Left cardiac atrium (tissue), 4 donors: ENCODE results near the gene YY2. TPM values are rescaled to one million over a fixed set of nuclear protein-coding genes. Genes with fewer than 3 reads are reported as not detected.
"Not testable (repeated sequence)": the region's sequence is repeated elsewhere in the genome, so short reads cannot be mapped to it uniquely, and the experiment has no call there.

Experiments used
- ATAC-seq, 2 donors: fragments of 200-7000 bp; cut with Tn5 transposase; one replicate each; pipeline ENCODE4 v1.9.1; 2020; ENCODE audit warnings: mild to moderate bottlenecking in 2 of 2, moderate library complexity in 2 of 2
- DNase-seq: peaks from one replicate; pipeline ENCODE4 v3.0.0-alpha.2; 2020
- intact Hi-C, 2 donors: fragments of 100-400 bp; cut with DNase I; formaldehyde crosslinking; loops; one replicate each; pipeline versions ENCODE4 v1.14.1 to v1.15.1; 2022 to 2023
- total RNA-seq, 2 donors: library from RNA; stranded (reverse); fragmentation: NEBNext Ultra II Directional; extraction: Animal tissue kit (Norgen Biotek cat#: 25700); gene quantifications; one replicate each; pipeline ENCODE4 v1.2.1, GENCODE V29; 2021
- donor health status: DM: no; HTN: yes; CAD: no.
- donor health status: DM: no; HTN: yes; CAD: no; lungs with severe emphysema.
- donor health status: DM: yes; HTN: yes; CAD: no.
- donor health status: Dilated cardiomyopathy.

The YY2 gene
- total RNA-seq, 2 donors from 2014 or later: 0.35 to 0.79 TPM

DNA sequence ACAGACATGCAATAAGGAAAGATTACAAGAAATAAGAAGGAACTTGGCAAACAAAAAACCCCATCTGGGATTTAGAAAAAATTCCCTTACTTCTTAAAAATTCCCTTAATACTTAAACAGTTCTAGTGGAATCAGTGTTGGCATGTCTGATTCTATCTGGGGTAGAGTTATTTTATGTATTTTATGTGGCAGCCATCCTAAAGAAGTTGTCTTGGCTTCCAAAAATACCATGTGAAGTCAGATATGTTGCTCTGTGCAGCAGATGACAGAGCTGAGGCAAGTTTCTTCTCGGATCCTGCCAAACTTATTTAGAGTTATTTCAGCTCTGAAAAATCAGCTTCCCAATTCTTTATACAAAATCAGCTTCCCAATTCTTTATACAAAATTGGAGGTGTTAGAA is 14.7 kb downstream of the YY2 start:
- intact Hi-C loops: no loop called here
- ATAC-seq (no peak), DNase-seq (no peak)

DNA sequence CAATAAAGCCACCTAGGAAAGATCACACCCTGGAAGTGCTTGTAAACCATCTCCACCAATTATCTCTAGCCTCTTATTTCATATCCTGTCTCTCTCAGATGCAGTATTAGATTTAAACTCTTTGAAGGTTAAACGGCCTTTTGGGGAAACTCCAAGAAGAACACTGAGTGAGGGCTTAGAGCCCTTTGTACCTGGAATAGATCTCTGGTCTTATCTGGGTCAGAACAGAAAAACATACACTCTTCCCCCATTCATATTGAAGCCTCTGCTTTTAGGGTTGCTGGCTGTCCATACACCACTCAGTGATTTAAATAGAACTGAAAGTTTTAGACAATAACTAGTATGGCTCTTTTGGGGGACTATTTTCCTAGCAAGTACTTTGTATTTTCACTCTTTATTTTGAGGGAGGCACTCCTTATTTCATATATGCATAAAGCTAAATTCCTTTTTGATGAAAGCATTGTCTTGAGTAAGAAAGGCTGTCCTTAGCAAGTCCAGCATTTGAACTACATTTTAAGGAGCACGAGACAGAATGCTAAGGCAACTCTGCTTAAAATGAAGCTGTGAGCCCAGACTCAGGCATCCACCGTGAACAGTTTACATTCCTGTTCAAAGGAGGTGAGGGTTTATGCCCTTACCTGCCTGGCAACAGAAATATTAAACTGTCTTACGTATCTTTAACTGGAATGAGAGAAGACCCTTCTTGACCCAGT is 17.4 kb downstream of the YY2 start:
- DNase-seq (no peak), ATAC-seq (no peak)
- intact Hi-C loops: no loop called here

DNA sequence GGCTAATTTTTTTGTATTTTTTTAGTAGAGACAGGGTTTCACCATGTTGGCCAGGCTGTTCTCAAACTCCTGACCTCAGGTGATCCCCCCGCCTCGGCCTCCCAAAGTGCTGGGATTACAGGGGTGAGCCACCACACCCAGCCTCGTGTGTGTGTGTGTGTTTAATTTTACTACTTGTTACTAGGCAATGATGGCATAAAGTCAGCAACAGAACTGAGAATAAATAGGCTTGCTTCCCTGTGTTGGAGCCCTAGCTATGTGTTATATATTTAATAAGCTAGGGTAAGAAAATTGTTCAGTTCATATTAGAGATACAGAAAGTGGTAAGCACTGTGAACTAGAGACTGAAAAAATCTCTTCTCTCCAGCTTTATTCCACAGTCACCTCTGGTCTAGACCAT is 18.4 kb downstream of the YY2 start:
- DNase-seq, intact Hi-C loops, ATAC-seq: not testable (repeated sequence)

DNA sequence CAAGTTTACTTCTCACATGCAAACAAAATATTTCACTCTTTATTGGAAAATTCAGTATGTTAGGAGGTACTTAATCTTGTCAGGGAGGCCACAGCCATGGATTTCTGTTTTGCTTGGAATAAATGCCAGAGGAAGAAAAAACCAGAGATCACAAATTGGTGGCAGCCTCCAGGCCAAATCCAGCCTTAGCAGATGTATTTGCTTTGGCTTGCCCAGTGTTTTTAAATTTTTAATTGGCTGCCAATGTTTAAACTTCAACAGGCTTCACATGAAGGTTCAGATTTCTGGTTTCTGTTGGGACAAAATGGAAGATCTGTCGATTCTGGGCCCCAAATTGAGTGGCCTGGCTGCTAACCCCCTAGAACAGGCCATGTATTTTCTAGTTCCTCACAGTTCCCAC is 19.2 kb downstream of the YY2 start:
- DNase-seq (no peak), ATAC-seq (no peak)
- intact Hi-C loops: no loop called here

DNA sequence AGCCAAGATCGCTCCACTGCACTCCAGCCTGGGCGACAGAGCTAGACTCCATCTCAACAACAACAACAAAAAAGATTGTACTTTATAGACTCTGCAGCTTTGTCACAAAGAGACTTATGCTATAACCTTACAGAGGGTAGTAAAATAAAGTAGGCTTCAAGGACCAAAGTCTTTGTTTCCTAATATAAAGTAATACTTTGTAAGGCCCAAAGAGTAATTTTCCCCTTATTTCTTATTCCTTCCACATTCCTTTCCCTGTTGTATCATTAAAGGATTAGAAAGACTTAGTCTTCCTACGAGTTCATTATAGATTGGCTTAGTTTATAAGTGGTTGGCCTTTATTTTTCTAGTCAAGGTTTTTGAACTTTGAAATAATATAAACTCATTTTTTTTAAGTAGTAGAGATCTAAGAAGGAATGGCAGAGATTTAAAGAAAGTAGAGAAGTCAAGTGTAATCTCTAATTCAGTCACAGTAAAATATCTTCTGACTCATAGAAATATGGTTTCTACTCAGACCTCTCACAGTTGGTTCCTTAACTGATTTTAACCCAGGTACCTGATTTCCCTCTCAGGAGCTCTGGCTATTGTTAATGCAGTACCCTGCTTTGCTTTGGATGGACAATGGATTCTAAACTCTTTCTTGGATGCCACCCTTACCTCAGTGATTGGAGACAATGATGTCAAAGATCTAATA is 26.2 kb downstream of the YY2 start:
- DNase-seq (no peak), ATAC-seq (no peak)
- intact Hi-C loops: no loop called here

DNA sequence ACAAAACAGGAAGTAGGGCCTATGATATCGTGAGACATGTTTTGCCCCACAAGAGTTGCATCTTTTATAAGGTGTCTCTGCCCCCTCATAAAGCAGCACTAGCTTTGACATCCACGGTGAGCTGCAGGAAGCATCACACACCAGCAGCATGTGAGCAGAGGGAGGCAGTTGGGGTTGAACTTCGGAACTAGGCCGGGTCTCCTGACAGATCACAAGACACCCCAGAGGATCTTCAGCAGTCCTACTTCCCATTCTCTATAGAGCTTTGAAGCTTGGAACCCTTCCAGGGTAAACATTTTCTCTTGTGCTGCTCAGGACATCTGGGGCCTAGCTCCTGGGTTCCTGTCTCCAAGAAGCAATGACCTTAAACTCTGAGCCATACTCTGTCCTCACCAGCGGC is 27.5 kb downstream of the YY2 start:
- no peak for DNase-seq
- peak; percentile 39 to 71 for ATAC-seq
- intact Hi-C loops: no loop called here

DNA sequence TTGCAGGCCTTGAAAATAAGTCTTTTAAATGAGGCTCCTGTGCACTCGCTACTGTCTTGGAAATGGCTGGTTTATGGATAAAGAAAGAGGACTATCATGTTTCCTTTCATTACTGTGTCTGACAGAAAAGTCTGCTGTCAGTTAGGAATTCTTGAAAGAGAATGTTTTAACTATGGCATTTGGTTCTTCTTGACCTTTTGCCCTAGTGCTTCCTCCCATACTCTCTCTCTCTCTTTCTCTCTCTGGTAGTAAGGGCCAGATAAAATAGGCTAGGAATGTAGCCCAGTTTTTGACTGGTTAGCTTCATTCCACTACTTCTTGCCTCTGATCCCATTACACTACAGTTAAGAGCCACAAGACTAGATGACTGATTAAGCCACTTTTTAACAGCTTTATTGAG is 29.8 kb downstream of the YY2 start:
- peak; percentile 30 to 52 for ATAC-seq
- intact Hi-C loops: no loop called here
- DNase-seq: no peak

GRCh38 chrX:21905313-21905712 is 49.5 kb downstream of the YY2 start:
- intact Hi-C loops: no loop called here
- no peak for DNase-seq
- no peak for ATAC-seq

DNA sequence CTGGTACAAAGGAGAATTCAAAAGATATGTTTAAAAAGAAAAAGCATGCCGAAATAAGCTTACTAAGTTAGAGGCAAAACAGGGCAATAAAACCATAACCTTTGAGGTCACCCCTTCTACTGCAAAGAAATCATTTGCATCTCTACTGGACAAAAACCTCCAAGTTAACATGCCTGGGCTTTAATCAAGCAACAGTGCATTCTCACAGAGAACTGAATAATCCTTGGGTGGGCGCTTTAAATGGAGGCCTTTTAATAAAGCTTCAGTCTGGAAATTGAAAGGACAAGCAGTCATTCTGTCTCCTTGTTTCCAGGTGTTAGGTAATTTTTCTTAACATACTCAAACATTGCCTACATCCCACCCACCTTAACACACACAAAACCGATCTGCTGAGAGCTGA is 50.2 kb downstream of the YY2 start:
- no peak for DNase-seq
- intact Hi-C loops: no loop called here
- ATAC-seq: no peak

DNA sequence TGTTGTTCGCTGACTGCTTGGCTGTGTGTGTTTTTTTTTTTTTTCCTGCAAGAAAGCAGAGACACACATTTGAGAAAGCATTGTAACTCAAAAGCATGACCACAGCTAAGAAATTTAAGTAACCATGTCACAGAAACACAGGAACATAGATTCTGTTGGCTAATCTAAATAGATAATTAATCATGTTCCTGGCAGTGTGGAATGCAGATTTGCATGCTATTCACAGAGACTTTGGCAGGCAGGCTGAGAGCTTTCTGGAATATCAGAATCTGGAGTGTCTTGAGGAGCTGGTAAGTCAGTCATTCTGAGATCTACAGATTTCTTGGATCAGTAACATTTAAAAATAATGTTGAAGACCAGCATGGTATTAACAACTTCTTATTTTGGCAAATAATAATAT is 51.5 kb downstream of the YY2 start:
- intact Hi-C loops: no loop called here

More for the DNA sequence above, 51.5 kb downstream of the YY2 start:
- no peak for DNase-seq
- no peak for ATAC-seq

Other genes with a start within 250 kb of the YY2 start
- gene KLHL34, start 197.7 kb upstream of the YY2 start, total RNA-seq: 1 to 10 TPM; 1.3 to 1.6 TPM
- 100 to 1,000 TPM; 372 to 401 TPM for gene SMPX, start 97.9 kb upstream of the YY2 start, total RNA-seq
- gene MBTPS2, start 16.4 kb upstream of the YY2 start, total RNA-seq: 10 to 100 TPM in 1 of 2 donors, 1 to 10 TPM in 1; 8.8 to 12.5 TPM
- gene SMS, start 84.7 kb downstream of the YY2 start, total RNA-seq: 10 to 100 TPM; 49.0 to 64.7 TPM
- gene PHEX, start 176.3 kb downstream of the YY2 start, total RNA-seq: under 1 TPM in 1 of 2 donors, not detected in 1; 0.29 TPM